HCT116 (cell line): ENCODE measurements around the gene DAPL1. TPM values are rescaled to one million over a fixed set of nuclear protein-coding genes. Genes with fewer than 3 reads are reported as not detected.

Experiments
- ATAC-seq: fragments of 200-7000 bp; cut with Tn5 transposase; 2 replicates; pipeline ENCODE4 v1.9.1; 2020; ENCODE audit warnings: mild to moderate bottlenecking, moderate library complexity
- BruUV-seq: library from RNA; stranded (reverse); fragments of 400-500 nt; replicated peaks from 2 replicates; lab custom pipeline; 2021; lab: Mats Ljungman, UMichigan
- CTCF ChIA-PET: fragments of 300-600 bp; sonication (Branson Sonifier 250); formaldehyde crosslinking; loops from one replicate; lab custom pipeline; 2021; ENCODE audit warnings: antibody characterized with exemption; lab: Charles Lee
- POLR2A ChIA-PET: fragments of 300-600, 350-600 bp; sonication (Branson Sonifier 250); formaldehyde crosslinking; loops from one replicate; lab custom pipeline; 2021; ENCODE audit warnings: antibody characterized with exemption; lab: Charles Lee
- RAD21 ChIA-PET, 2 experiments: fragments of 300-600 bp; sonication (Branson Sonifier 250); formaldehyde crosslinking; loops; one replicate each; lab custom pipeline; 2023; ENCODE audit warnings: low total read pairs in 2 of 2; ENCODE audit not compliant: uncharacterized antibody in 2 of 2, unreplicated experiment in 2 of 2, low non-redundant PET in 1 of 2; lab: Charles Lee
- DNase-seq: peaks from one replicate; pipeline ENCODE4 v3.0.0-alpha.2; 2010; ENCODE audit warnings: low read depth, low spot score
- H2AFZ ChIP-seq: fragments of 200-600 bp; shearing (Covaris generic), sonication (generic); 2 replicates; pipeline ENCODE4 v1.6.1; 2017; ENCODE audit warnings: low read depth, mixed run types, mixed read lengths, antibody characterized with exemption, low read length; ENCODE audit not compliant: poor library complexity, severe bottlenecking
- H3K27ac ChIP-seq: 2 replicates; pipeline ENCODE4 v1.5.1; 2012; ENCODE audit warnings: low read depth, low read length
- H3K27me3 ChIP-seq: fragments of 200-600 bp; sonication (generic); 2 replicates; pipeline ENCODE4 v1.6.1; 2016; ENCODE audit warnings: mixed run types, low read length, mixed read lengths; ENCODE audit not compliant: insufficient read depth
- H3K36me3 ChIP-seq, 2 experiments: fragments of 200-500 bp in 1 of 2; fragments of 200-600 bp in 1 of 2; sonication (Bioruptor generic) in 1 of 2; sonication (generic) in 1 of 2; 2 replicates each; pipeline versions ENCODE4 v1.5.1 to v1.6.1; 2014 to 2016; ENCODE audit warnings: low read length in 2 of 2, inconsistent platforms in 1 of 2, mixed read lengths in 1 of 2, mixed run types in 1 of 2; ENCODE audit not compliant: insufficient read depth in 2 of 2, control insufficient read depth in 1 of 2
- H3K4me1 ChIP-seq, 2 experiments: fragments of 200-600 bp in 1 of 2; sonication (generic) in 1 of 2; 2 replicates each; pipeline versions ENCODE4 v1.5.1 to v1.6.1; 2012 to 2017; ENCODE audit warnings: low read length in 2 of 2, inconsistent platforms in 1 of 2, mild to moderate bottlenecking in 1 of 2, mixed read lengths in 1 of 2, mixed run types in 1 of 2, moderate library complexity in 1 of 2; ENCODE audit not compliant: insufficient read depth in 2 of 2, control insufficient read depth in 1 of 2
- H3K4me2 ChIP-seq: fragments of 200-600 bp; sonication (generic); 2 replicates; pipeline ENCODE4 v1.6.1; 2017; ENCODE audit warnings: mixed run types, low read length, mixed read lengths
- H3K4me3 ChIP-seq, 2 experiments: fragments of 200-600 bp in 1 of 2; sonication (generic) in 1 of 2; replicated peaks in 1 of 2; 2 replicates each; pipeline ENCODE4 v1.5.1; 2011 to 2016; ENCODE audit warnings: low read length in 2 of 2, control low read depth in 1 of 2, low read depth in 1 of 2, mild to moderate bottlenecking in 1 of 2, mixed read lengths in 1 of 2, mixed run types in 1 of 2
- H3K79me2 ChIP-seq: fragments of 200-600 bp; sonication (generic); 2 replicates; pipeline ENCODE4 v1.6.1; 2017; ENCODE audit warnings: mild to moderate bottlenecking, mixed run types, low read length, moderate library complexity, mixed read lengths; ENCODE audit not compliant: insufficient read depth
- H3K9ac ChIP-seq: fragments of 200-600 bp; sonication (generic); 2 replicates; pipeline ENCODE4 v1.6.1; 2016; ENCODE audit warnings: low read length, mixed read lengths
- H3K9me2 ChIP-seq: fragments of 200-600 bp; sonication (generic), shearing (Covaris generic); 2 replicates; pipeline ENCODE4 v1.6.1; 2017; ENCODE audit warnings: mixed run types, mild to moderate bottlenecking, moderate library complexity; ENCODE audit not compliant: insufficient read depth
- H3K9me3 ChIP-seq, 2 experiments: fragments of 200-500 bp in 1 of 2; fragments of 200-600 bp in 1 of 2; sonication (Bioruptor generic) in 1 of 2; sonication (generic) in 1 of 2; 2 replicates each; pipeline ENCODE4 v1.6.1; 2014 to 2017; ENCODE audit warnings: low read length in 2 of 2, mixed read lengths in 2 of 2, inconsistent platforms in 1 of 2, low read depth in 1 of 2, mild to moderate bottlenecking in 1 of 2, mixed run types in 1 of 2, moderate library complexity in 1 of 2; ENCODE audit not compliant: control insufficient read depth in 1 of 2, insufficient read depth in 1 of 2
- H4K20me1 ChIP-seq: fragments of 200-600 bp; sonication (generic), shearing (Covaris generic); 2 replicates; pipeline ENCODE4 v1.6.1; 2017; ENCODE audit warnings: mixed run types, mild to moderate bottlenecking, moderate library complexity; ENCODE audit not compliant: insufficient read depth
- CBX3 ChIP-seq: IDR thresholded peaks from 2 replicates; pipeline ENCODE4 v1.6.1; 2012; ENCODE audit warnings: low read depth
- CEBPB ChIP-seq: IDR thresholded peaks from 2 replicates; pipeline ENCODE4 v1.6.1; 2012; ENCODE audit warnings: low read depth
- CTCF ChIP-seq, 3 experiments: fragments of 200-600 bp in 1 of 3; sonication (generic) in 1 of 3; IDR thresholded peaks in 2 of 3; conservative IDR thresholded peaks in 1 of 3; 2 replicates each; pipeline ENCODE4 v1.5.1; 2012 to 2017; ENCODE audit warnings: low read depth in 2 of 3, low read length in 2 of 3, antibody characterized with exemption in 1 of 3, borderline replicate concordance in 1 of 3, control low read depth in 1 of 3, mild to moderate bottlenecking in 1 of 3, mixed read lengths in 1 of 3, mixed run types in 1 of 3, moderate library complexity in 1 of 3; ENCODE audit not compliant: insufficient read depth in 1 of 3
- ELF1 ChIP-seq: IDR thresholded peaks from 2 replicates; pipeline ENCODE4 v1.6.1; 2012; ENCODE audit warnings: low read depth, borderline replicate concordance
- EZH2phosphoT487 ChIP-seq: fragments of 200-600 bp; IDR thresholded peaks from 2 replicates; pipeline ENCODE4 v1.6.1; 2018; ENCODE audit warnings: antibody characterized with exemption, borderline replicate concordance
- FOSL1 ChIP-seq: IDR thresholded peaks from 2 replicates; pipeline ENCODE4 v1.6.1; 2012; ENCODE audit warnings: low read depth
- JUND ChIP-seq: IDR thresholded peaks from 2 replicates; pipeline ENCODE4 v1.6.1; 2012
- POLR2A ChIP-seq: IDR thresholded peaks from 2 replicates; pipeline ENCODE4 v1.7.0; 2011; ENCODE audit warnings: borderline replicate concordance; ENCODE audit not compliant: insufficient read depth, insufficient read length; ENCODE audit errors: extremely low read depth
- POLR2AphosphoS5 ChIP-seq: IDR thresholded peaks from 2 replicates; pipeline ENCODE4 v1.6.1; 2011; ENCODE audit warnings: mild to moderate bottlenecking, low read depth, low read length, moderate library complexity
- RAD21 ChIP-seq: IDR thresholded peaks from 2 replicates; pipeline ENCODE4 v1.6.1; 2012; ENCODE audit warnings: low read depth, mild to moderate bottlenecking
- SRF ChIP-seq: IDR thresholded peaks from 2 replicates; pipeline ENCODE4 v1.6.1; 2012; ENCODE audit warnings: low read depth
- TCF7L2 ChIP-seq: IDR thresholded peaks from 2 replicates; pipeline ENCODE4 v1.7.0; 2011; ENCODE audit warnings: borderline replicate concordance, inconsistent platforms; ENCODE audit not compliant: insufficient read depth, insufficient read length; ENCODE audit errors: extremely low read depth
- YY1 ChIP-seq: IDR thresholded peaks from 2 replicates; pipeline ENCODE4 v1.6.1; 2011; ENCODE audit warnings: low read length, low read depth, moderate library complexity, mild to moderate bottlenecking; ENCODE audit not compliant: insufficient replicate concordance; ENCODE audit errors: extremely low read depth
- ZFX ChIP-seq: fragments of 450-650 bp; IDR thresholded peaks from 2 replicates; pipeline ENCODE4 v1.6.1; 2017
- ZNF274 ChIP-seq: fragments of 200-500 bp; sonication (Bioruptor generic); IDR thresholded peaks from 2 replicates; pipeline ENCODE4 v1.6.1; 2014; ENCODE audit warnings: mild to moderate bottlenecking, low read depth, low read length, inconsistent platforms
- intact Hi-C: fragments of 100-400 bp; cut with micrococcal nuclease; formaldehyde crosslinking; loops from 2 replicates; pipeline ENCODE4 v1.10.0; 2022
- total RNA-seq: library from RNA; stranded (reverse); gene quantifications from one replicate; pipeline ENCODE4 v1.2.1, GENCODE V29; 2021; ENCODE audit not compliant: unreplicated experiment
- TF ChIP-seq, protein P1 (sequence below): IDR thresholded peaks from 2 replicates; pipeline ENCODE4 v1.6.1; 2012; ENCODE audit warnings: low read depth

DAPL1 gene
- total RNA-seq, 1 experiment from 2014 or later, result not detected

DNA sequence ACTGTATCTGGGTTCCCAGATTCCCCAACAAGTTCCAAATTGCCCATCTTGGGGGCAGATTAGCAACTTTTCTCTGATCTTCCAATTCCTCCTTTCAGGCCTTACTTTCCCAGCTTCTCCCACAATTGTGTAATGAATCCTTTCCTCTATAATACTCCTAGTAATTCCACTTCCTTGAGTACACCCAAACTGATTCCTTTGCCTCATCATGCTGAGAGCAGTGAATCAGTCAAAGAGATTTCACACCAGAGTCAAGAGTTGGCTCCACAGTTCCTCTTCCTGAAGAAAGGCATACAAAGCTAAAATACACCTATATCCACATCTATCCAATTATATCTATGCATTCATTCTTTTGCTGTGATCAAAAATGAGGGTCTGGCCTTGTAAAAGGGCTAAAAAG lies 28.6 kb upstream of the DAPL1 start (continued):
- TF ChIP-seq YY1, result no peak
- TF ChIP-seq, protein P1, sequence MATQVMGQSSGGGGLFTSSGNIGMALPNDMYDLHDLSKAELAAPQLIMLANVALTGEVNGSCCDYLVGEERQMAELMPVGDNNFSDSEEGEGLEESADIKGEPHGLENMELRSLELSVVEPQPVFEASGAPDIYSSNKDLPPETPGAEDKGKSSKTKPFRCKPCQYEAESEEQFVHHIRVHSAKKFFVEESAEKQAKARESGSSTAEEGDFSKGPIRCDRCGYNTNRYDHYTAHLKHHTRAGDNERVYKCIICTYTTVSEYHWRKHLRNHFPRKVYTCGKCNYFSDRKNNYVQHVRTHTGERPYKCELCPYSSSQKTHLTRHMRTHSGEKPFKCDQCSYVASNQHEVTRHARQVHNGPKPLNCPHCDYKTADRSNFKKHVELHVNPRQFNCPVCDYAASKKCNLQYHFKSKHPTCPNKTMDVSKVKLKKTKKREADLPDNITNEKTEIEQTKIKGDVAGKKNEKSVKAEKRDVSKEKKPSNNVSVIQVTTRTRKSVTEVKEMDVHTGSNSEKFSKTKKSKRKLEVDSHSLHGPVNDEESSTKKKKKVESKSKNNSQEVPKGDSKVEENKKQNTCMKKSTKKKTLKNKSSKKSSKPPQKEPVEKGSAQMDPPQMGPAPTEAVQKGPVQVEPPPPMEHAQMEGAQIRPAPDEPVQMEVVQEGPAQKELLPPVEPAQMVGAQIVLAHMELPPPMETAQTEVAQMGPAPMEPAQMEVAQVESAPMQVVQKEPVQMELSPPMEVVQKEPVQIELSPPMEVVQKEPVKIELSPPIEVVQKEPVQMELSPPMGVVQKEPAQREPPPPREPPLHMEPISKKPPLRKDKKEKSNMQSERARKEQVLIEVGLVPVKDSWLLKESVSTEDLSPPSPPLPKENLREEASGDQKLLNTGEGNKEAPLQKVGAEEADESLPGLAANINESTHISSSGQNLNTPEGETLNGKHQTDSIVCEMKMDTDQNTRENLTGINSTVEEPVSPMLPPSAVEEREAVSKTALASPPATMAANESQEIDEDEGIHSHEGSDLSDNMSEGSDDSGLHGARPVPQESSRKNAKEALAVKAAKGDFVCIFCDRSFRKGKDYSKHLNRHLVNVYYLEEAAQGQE, result no peak
- no peak for TF ChIP-seq CEBPB
- TF ChIP-seq, all 23 proteins: peak for 0

DNA sequence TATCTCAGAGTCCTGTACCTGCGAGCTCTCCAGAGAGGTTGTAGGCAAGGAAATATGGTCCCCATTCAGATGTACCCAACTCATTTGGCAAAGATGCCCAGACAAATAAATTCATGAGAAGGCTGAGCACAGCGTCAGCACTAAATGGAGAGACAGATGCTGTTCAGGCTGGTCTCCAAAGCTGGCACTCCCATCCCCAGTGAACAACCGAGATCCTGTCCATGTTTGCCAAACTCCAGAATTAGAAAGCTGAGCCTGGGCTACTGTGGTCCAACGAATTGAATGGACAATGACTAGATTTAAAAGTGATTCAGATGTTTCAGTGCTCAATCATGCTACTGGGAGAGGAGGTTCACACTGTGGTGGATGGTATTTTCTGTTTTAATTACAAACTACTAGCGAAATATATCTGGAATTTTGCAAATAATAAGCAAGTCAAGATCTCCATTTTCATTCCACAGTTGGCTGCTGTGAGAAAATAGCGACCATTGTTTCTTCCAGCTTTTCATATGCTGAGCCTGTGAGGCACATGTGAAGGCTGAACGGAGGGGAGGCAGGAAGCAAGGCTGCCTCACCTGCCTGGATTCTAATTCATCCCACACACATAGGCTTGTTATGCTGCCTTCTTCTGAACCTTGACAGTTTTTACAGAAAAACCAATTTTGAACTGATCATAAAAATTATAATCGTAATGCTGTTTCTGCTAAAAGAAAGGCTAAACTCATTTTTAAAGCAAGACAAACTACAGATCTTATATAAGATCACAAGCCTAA lies 22.6 kb upstream of the DAPL1 start:
- no TSS peak for BruUV-seq
- H3K9me2 ChIP-seq, result no peaks in the 10 kb centered on the region
- DNase-seq (no peak), ATAC-seq (no peak)
- H3K36me3 ChIP-seq, result no peaks in the 10 kb centered on the region
- H3K4me3 ChIP-seq, result no peak overlapping the region
- H3K4me2 ChIP-seq, result no peak overlapping the region
- ChIA-PET RAD21 (no interaction called here), CTCF (no interaction called here), POLR2A (no interaction called here)
- H3K4me1 ChIP-seq, result no peaks in the 10 kb centered on the region
- peaks cover 0 to 5% of the 10 kb centered on the region in 2 experiments; a peak in 1 of 4 replicates for H3K9me3 ChIP-seq
- H3K27me3 ChIP-seq, result no peaks in the 10 kb centered on the region
- H2AFZ ChIP-seq, result no peak overlapping the region
- no peaks in the 10 kb centered on the region for H4K20me1 ChIP-seq
- TF ChIP-seq POLR2AphosphoS5 (no peak), ZNF274 (no peak), RAD21 (no peak), FOSL1 (no peak), POLR2A (no peak), CBX3 (no peak), EZH2phosphoT487 (no peak), CEBPB (no peak), SRF (no peak), ZFX (no peak), CTCF (IDR thresholded peaks at IDR 0.05 in 2 of 3, conservative IDR thresholded peaks at IDR 0.05 in 1 of 3; ENCODE audit: borderline replicate concordance in 1 of 3, insufficient read depth in 1 of 3, low read depth in 2 of 3, low read length in 2 of 3) (no peak), ELF1 (no peak), JUND (no peak), TCF7L2 (no peak)
- no peaks in the 10 kb centered on the region for H3K79me2 ChIP-seq
- intact Hi-C loops, result no loop called here
- H3K27ac ChIP-seq, result no peak overlapping the region
- no peak overlapping the region for H3K9ac ChIP-seq
